GM20000 (cell line): ENCODE results near the gene MVB12B.

ENCODE experiments used
- DNase-seq: peaks from one replicate; pipeline ENCODE4 v3.0.0; 2012; ENCODE audit warnings: low spot score
- CTCF ChIP-seq: IDR thresholded peaks from 2 replicates; pipeline ENCODE4 v1.5.1; 2012; ENCODE audit warnings: mild to moderate bottlenecking, control low read depth; ENCODE audit errors: extremely low read depth, missing control alignments

MVB12B gene

GRCh38 chr9:126435626-126436025 lies 109.0 kb downstream of the MVB12B start:
- no peak for TF ChIP-seq CTCF
- DNase-seq = no peak

- DNase-seq = no peak
- TF ChIP-seq CTCF = no peak
Observed at GRCh38 chr9:126436545-126437267, 110.1 kb downstream of the MVB12B start.

GRCh38 chr9:126437268-126437666 lies 110.6 kb downstream of the MVB12B start:
- TF ChIP-seq CTCF = no peak
- no peak for DNase-seq

GRCh38 chr9:126437701-126438100 lies 111.1 kb downstream of the MVB12B start:
- no peak for TF ChIP-seq CTCF
- DNase-seq = no peak

DNA sequence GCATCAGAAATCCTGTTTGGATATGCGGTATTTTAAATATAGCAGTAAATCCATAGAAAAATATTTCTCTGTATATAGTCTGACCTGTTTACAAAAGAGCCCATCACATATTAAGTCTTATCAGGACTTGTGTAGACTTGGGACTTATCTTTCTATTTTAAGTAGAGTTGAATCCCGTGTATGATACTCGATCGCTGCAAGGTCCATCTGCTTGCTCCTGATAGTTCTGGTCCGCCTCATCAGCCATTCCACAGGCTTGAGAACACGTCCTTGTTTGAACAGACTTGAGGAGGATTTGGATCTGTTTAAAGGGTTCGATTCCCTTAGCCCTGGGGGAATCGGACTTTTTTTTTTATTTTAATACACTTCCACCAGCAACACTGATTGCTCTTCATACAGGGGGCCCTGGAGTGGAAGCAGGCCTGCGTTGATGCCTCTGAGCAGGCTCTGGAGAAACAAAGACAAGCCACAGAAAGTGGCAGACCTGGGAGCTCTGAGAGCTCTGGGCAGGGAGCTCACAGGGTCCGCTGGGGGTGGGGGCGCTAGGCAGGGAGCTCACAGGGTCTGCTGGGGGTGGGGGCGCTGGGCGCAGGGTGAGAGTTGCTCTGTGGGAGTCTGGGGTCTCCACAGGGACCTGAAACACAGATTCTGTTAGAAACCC lies 112.2 kb downstream of the MVB12B start:
- no peak for DNase-seq
- TF ChIP-seq CTCF = no peak

DNA sequence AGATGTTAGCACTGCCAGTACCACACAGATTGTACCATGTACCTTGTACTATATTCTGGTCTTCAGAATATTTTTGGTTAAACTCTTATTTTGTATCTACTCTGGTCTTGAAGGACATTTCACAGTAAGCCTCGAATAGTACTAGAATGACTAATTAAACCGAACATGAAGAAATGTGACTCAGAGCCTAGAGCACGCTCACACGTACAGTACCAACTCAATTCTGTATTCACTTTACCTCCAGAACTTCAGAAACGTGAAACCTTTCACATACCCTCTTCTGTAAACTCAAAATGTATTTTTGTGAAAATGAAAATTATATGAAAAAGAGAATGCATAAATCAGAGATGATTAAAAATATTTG lies 112.8 kb downstream of the MVB12B start:
- no peak for DNase-seq
- TF ChIP-seq CTCF = no peak

DNA sequence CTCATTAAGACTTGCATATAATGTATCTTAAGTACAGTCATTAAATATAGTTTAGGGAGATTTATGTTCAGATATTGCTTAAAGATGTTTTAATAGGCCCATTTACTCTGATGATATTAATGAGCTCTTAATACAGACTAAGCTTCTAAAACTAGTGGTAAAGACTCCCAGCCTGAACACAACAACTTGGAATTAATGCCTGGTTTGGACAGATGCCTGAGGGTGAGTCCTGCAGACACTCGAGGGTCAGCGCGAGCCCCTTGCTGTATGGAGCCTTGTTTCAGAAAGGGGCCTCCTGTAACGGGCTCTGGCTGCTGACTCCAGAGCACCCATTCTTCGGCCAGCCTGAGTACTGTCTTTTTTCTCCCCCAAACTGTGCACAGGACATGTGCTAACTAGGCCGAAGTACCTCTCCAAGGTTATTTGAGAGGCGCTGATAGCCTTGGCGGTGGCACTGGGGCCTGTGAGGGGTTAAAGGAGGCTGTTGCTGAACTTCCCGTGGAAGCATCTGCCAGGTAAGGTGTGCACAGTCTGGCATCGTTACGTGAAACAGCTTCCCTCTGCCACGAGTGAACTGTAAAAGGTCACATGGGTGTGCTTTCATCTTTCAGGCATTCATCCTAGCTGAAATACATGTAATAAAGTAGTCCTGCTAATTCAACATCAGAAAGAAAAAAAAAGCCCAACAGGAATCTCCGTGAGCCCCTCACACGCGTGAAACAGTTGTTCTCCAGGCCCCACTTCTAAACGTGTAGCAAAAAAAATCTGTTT lies 113.4 kb downstream of the MVB12B start:
- DNase-seq = no peak
- TF ChIP-seq CTCF = no peak
